GM21526 (cell line): ENCODE measurements around the gene SLC41A3.
"Not testable (repeated sequence)": the region's sequence is repeated elsewhere in the genome, so short reads cannot be mapped to it uniquely, and the experiment has no call there.

ENCODE experiments used
- ATAC-seq: cut with Tn5 transposase; IDR thresholded peaks from one replicate; pipeline ENCODE4 v1.9.1; 2021; ENCODE audit warnings: moderate library complexity; ENCODE audit not compliant: unreplicated experiment, low FRiP score

SLC41A3 gene

GRCh38 chr3:125963834-125964233 lies 120.1 kb downstream of the SLC41A3 start:
- ATAC-seq: not testable (repeated sequence)

DNA sequence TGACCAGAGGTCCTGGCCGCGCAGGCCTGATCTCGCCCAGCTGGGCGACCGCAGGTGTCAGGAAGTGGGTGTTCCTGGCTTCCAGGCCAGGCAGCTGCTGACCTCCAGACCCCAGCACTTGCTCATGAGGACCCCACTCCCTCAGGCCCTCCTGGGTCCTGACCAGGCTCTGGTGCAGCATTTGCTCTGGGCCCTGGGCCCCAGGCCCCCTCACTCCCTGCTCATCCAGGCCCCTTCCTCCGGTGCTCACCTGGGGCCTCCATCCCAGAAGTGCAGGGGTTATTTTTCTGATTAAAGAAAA lies 122.7 kb downstream of the SLC41A3 start:
- no peak for ATAC-seq

DNA sequence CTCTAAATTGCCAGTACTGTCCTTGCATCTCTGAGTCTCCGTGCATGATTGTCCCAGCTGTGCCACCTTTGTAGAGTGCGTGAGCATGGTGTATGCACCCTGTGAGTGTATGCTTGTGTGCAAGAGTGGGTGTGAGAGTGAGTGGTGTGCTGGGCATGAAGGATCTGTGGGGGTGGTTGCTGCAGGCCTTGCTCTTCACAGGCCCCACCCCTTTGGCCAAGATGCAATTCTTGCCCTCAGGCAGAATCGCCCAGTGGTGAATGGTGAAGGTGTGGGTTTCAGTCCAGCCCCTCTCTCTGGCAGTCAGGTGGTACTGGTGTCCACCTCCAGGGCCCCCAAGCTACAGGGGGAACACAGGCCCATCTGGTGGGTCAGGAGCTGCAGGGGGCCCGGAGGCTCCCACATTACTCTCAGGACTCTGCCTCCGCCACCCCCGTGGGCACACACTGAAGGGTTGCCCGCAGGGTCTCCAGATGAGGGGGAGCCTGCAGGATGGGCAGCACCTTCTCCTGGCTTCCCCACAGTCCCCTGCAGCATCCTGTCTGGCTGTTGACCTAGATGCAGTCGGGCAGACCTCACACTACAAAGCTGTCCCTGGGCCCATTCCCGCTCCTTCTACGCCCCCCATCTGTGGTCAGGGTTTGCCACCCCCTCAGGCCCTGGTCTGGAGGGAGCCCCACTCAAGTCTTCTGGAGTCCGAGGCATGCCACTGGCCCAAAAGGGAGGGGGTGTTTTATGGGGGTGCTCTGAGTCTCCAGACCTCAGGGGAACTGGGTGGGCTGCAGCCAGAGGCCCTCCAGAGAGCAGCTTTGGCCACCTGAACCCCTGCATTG lies 123.3 kb downstream of the SLC41A3 start:
- no peak for ATAC-seq

DNA sequence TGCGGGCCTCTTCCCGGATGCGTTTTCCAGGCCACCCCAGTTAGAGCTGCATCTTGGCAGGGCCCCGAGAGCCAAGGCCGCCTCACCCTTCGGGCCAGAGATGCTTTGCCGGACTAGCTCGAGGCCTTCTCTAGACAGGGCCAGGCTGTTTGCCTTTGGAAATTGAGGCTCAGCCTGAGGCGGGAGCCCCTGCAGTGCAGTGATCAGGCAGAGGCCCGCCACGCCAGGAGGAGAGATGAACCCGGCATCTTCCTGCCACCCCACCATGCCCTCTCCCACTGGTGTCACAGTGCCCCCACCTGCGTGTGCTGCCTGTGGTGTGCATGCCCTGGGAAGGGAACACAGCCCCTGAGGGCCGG lies 123.9 kb downstream of the SLC41A3 start:
- no peak for ATAC-seq

GRCh38 chr3:125959317-125960065 lies 124.4 kb downstream of the SLC41A3 start:
- ATAC-seq: no peak

- ATAC-seq: no peak
Observed at GRCh38 chr3:125958511-125959316, 125.2 kb downstream of the SLC41A3 start.

DNA sequence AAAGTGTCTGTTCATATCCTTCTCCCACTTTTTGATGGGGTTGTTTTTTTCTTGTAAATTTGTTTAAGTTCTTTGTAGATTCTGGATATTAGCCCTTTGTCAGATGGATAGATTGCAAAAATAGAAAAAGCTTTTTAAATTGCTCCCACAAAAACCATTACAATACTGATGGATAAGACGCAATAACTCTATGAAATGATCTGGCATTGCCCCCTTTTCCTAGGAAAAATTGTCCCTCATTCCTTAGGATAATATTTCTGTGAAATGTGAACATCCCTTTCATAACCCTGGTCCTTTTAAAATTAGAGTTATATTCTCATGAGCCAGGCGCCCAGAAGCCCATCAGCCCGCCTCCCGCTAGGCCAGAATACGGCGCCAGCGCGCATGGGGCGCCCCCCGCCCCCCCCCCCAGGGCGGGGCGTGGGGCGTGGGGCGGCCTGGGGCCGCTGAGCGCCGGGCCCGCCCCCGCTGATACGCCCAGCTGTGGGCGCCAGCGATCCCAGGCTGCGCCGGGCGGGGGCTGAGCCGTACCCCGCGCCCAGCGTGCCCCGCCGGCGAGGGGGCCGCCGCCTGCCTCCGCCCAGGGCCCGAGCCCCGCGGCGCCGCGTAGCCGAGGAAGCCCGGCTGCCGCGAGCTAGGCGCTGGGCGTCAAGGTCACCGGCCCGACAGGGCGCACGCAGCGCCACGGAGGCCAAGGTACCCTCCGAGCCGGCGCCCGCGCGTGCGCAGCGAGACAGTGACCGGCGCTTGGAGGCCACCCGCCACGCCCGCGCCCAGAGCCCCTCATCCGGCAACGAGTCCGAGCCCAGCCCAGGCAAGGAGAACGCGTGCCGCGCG lies 126.0 kb downstream of the SLC41A3 start:
- no peak for ATAC-seq

DNA sequence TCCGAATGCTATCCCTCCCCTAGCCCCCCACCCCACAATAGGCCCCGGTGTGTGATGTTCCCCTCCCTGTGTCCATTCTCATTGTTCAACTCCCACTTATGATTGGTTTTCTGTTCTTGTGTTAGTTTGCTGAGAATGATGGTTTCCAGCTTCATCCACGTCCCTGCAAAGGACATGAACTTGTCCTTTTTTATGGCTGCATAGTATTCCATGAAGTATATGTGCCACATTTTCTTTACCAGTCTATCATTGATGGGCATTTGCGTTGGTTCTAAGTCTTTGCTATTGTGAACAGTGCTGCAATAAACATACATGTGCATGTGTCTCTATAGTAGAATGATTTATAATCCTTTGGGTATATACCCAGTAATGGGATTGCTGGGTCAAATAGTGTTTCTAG lies 126.9 kb downstream of the SLC41A3 start:
- not testable (repeated sequence) for ATAC-seq
